Activated CD4-positive, alpha-beta T cell treated with anti-CD3 and anti-CD28 coated beads for 24 hours (primary cell): ENCODE results near the gene FFAR1.

Experiments used
- DNase-seq, 2 donors: peaks; one replicate each; pipeline ENCODE4 v3.0.0-alpha.2; 2020; ENCODE audit warnings: low read depth in 2 of 2

FFAR1 gene

GRCh38 chr19:35388277-35389054 is 40.8 kb downstream of the FFAR1 start:
- no peak for DNase-seq

DNA sequence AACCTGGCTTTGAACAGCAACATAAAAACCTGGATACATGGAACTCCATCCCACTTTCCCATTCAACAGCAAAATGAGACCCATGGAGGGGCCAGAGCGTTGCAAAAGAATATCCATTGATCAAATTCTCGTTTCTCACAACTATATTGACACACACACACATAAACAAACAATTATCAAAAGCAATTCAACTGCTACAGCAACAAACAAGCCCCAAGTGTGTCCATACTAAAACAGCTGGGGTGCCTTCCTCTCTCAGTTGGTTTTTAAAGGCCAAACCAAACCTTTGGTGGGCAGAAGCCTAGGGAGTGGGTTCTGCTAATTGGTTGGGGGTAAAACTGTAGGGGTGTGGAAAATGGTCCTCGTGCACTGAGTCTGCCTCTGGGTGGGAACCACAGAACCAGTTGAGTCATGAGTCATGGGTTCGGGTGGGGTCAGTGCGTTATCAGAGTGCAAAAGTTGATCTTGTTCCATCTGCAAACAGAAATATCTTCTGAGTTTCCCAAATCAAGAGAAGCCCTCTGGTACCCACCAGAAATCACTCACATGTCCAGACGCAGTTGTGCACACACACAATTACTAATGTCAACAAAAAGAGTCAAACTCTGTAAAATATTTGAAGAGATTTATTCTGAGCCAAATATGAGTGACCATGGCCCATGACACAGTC is 41.6 kb downstream of the FFAR1 start:
- no peak for DNase-seq

DNA sequence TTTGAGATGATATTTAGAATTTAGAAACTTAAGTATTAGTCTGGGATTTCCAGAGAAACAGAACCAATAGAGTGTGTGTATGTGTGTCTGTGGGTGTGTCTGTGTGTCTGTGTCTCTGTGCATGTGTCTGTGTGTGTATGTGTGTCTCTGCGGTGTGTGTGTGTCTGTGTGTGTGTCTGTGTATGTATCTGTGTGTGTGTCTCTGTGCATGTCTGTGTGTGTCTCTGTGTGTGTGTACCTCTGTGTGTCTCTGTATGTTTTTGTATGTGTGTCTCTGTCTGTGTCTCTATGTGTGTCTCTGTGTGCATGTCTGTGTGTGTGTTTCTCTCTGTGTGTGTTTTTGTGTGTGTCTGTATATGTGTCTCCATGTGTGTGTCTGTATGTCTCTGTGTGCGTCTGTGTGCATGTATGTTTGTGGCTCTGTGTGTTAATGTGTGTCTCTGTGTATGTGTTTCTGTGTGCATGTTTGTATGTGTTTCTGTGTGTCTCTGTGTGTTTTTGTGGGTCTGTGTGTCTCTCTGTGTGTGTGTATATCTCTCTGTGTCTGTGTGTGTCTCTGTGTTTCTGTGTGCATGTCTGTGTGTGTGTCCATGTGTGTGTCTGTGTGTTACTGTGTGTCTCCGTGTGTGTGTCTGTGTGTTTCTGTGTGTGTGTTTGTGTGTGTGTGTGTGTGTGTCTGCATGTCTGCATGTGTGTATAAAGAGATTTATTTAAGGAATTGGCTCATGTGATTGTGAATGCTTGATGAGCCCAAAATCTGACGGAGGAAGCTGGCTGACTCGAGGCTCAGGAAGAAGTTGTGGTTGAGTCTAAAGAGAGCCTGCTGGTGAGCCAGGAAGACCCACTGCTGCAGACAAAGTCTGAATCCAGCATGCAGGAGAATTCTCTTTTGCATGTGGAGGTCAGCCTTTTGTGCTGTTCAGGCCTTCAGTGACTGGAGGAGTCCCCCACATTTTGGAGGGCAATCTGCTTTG is 45.3 kb downstream of the FFAR1 start:
- DNase-seq: no peak

- no peak for DNase-seq
These were observed 47.9 kb downstream of the FFAR1 start for GRCh38 chr19:35395382-35396199.

GRCh38 chr19:35396240-35396885 is 48.7 kb downstream of the FFAR1 start:
- no peak for DNase-seq

- no peak for DNase-seq
These were observed 49.4 kb downstream of the FFAR1 start for GRCh38 chr19:35397064-35397463.
